Measurements from ENCODE around the gene CGNL1.

CGNL1 gene

GRCh38 chr15:57332326-57332725 is 44.0 kb upstream of the CGNL1 start:
- no peak overlapping the region for H3K4me3 ChIP-seq (replicated peaks; ENCODE audit: low read depth, low read length)
- no peak for TF ChIP-seq CTCF (IDR thresholded peaks at IDR 0.05; ENCODE audit: low read depth, low read length, missing control alignments)
- no peak for DNase-seq (ENCODE audit: extremely low read depth, low read depth)

- TF ChIP-seq CTCF (IDR thresholded peaks at IDR 0.05; ENCODE audit: low read depth, low read length, missing control alignments) = no peak
- DNase-seq (ENCODE audit: extremely low read depth, low read depth) = no peak
Measured at GRCh38 chr15:57333487-57333886, 42.8 kb upstream of the CGNL1 start.

GRCh38 chr15:57334257-57334656 is 42.0 kb upstream of the CGNL1 start:
- no peak for TF ChIP-seq CTCF (IDR thresholded peaks at IDR 0.05; ENCODE audit: low read depth, low read length, missing control alignments)
- H3K4me3 ChIP-seq (replicated peaks; ENCODE audit: low read depth, low read length) = no peak overlapping the region
- no peak for DNase-seq (ENCODE audit: extremely low read depth, low read depth)

More at GRCh38 chr15:57333487-57333886, 42.8 kb upstream of the CGNL1 start:
- H3K4me3 ChIP-seq (replicated peaks; ENCODE audit: low read depth, low read length) = no peak overlapping the region

GRCh38 chr15:57335293-57335715 is 41.0 kb upstream of the CGNL1 start:
- H3K4me3 ChIP-seq (replicated peaks; ENCODE audit: low read depth, low read length) = no peak overlapping the region
- DNase-seq (ENCODE audit: extremely low read depth, low read depth) = no peak
- no peak for TF ChIP-seq CTCF (IDR thresholded peaks at IDR 0.05; ENCODE audit: low read depth, low read length, missing control alignments)

- DNase-seq (ENCODE audit: extremely low read depth, low read depth) = no peak
- no peak overlapping the region for H3K4me3 ChIP-seq (replicated peaks; ENCODE audit: low read depth, low read length)
- TF ChIP-seq CTCF (IDR thresholded peaks at IDR 0.05; ENCODE audit: low read depth, low read length, missing control alignments) = no peak
Measured at GRCh38 chr15:57335719-57336118, 40.6 kb upstream of the CGNL1 start.

GRCh38 chr15:57337868-57338411 is 38.4 kb upstream of the CGNL1 start:
- H3K4me3 ChIP-seq (replicated peaks; ENCODE audit: low read depth, low read length) = no peak overlapping the region
- TF ChIP-seq CTCF (IDR thresholded peaks at IDR 0.05; ENCODE audit: low read depth, low read length, missing control alignments) = peak; percentile 8
- DNase-seq (ENCODE audit: extremely low read depth, low read depth) = no peak

GRCh38 chr15:57339321-57339720 is 37.0 kb upstream of the CGNL1 start:
- TF ChIP-seq CTCF (IDR thresholded peaks at IDR 0.05; ENCODE audit: low read depth, low read length, missing control alignments) = no peak
- DNase-seq (ENCODE audit: extremely low read depth, low read depth) = no peak

More at GRCh38 chr15:57339321-57339720, 37.0 kb upstream of the CGNL1 start:
- H3K4me3 ChIP-seq (replicated peaks; ENCODE audit: low read depth, low read length) = no peak overlapping the region
